Smooth muscle cell (in vitro differentiated cells): ENCODE results near the gene SLC4A9. TPM values are rescaled to one million over a fixed set of nuclear protein-coding genes. Genes with fewer than 3 reads are reported as not detected.
A peak's percentile ranks its signal among the peaks of the same experiment; 100 is the strongest.

ENCODE experiments used
- DNase-seq: peaks from one replicate; lab custom pipeline; 2025; ENCODE audit not compliant: unreplicated experiment; lab: John Stamatoyannopoulos, UW
- H2AFZ ChIP-seq: fragments of 200-600 bp; sonication (generic); 2 replicates; pipeline ENCODE4 v1.6.0; 2016; ENCODE audit warnings: antibody characterized with exemption, low read depth, mild to moderate bottlenecking
- H3F3A ChIP-seq: fragments of 200-600 bp; sonication (generic); 2 replicates; pipeline ENCODE4 v1.6.0; 2017; ENCODE audit warnings: antibody characterized with exemption, low read depth
- H3K27ac ChIP-seq: fragments of 200-600 bp; sonication (generic); 2 replicates; pipeline ENCODE4 v1.5.1; 2016; ENCODE audit warnings: low read depth, mild to moderate bottlenecking
- H3K27me3 ChIP-seq: fragments of 200-600 bp; sonication (generic); 2 replicates; pipeline ENCODE4 v1.6.1; 2016; ENCODE audit warnings: low read depth, mild to moderate bottlenecking
- H3K36me3 ChIP-seq: fragments of 200-600 bp; sonication (generic); 2 replicates; pipeline ENCODE4 v1.5.1; 2016; ENCODE audit warnings: low read depth
- H3K4me1 ChIP-seq: fragments of 200-600 bp; sonication (generic); 2 replicates; pipeline ENCODE4 v1.5.1; 2016; ENCODE audit warnings: low read depth
- H3K4me2 ChIP-seq: fragments of 200-600 bp; sonication (generic); 2 replicates; pipeline ENCODE4 v1.6.0; 2016; ENCODE audit warnings: mild to moderate bottlenecking
- H3K4me3 ChIP-seq: fragments of 200-600 bp; sonication (generic); 2 replicates; pipeline ENCODE4 v1.5.1; 2016; ENCODE audit warnings: mild to moderate bottlenecking
- H3K79me2 ChIP-seq: fragments of 200-600 bp; sonication (generic); 2 replicates; pipeline ENCODE4 v1.6.0; 2016; ENCODE audit warnings: low read depth, mild to moderate bottlenecking
- H3K9ac ChIP-seq: fragments of 200-600 bp; sonication (generic); 2 replicates; pipeline ENCODE4 v1.6.0; 2016; ENCODE audit warnings: low read depth
- H3K9me3 ChIP-seq: fragments of 200-600 bp; sonication (generic); replicated peaks from 2 replicates; pipeline ENCODE4 v1.5.1; 2016; ENCODE audit warnings: low read depth
- H4K20me1 ChIP-seq: fragments of 200-600 bp; sonication (generic); 2 replicates; pipeline ENCODE4 v1.6.0; 2016; ENCODE audit warnings: low read depth
- CTCF ChIP-seq: fragments of 200-600 bp; sonication (generic); IDR thresholded peaks from 2 replicates; pipeline ENCODE4 v1.5.1; 2017; ENCODE audit warnings: borderline replicate concordance, mild to moderate bottlenecking, antibody characterized with exemption; ENCODE audit not compliant: insufficient read depth, poor library complexity, severe bottlenecking
- WGBS: methylation state at CpG from one replicate; pipeline ENCODE4 v1.1.7; 2016; ENCODE audit warnings: low lambda C conversion rate; 5-methylcytosine and 5-hydroxymethylcytosine counted together
- polyA plus RNA-seq: library from polyadenylated mRNA; unstranded; fragments of >200 nt; fragmentation: Nextera tagmentation; extraction: Ambion mirVana; gene quantifications from 2 replicates; pipeline ENCODE4 v1.2.1, GENCODE V29; 2016
- total RNA-seq: library from RNA; depleted of rRNA; stranded (reverse); fragments of >200 nt; gene quantifications from 2 replicates; pipeline ENCODE4 v1.2.3, GENCODE V29; 2014

Gene SLC4A9
- total and polyA plus RNA-seq, 2 experiments from 2014 or later = not detected

GRCh38 chr5:140336388-140336787, 23.6 kb upstream of the SLC4A9 start:
- H3K4me1 ChIP-seq = no peaks in the 10 kb centered on the region
- H3K27ac ChIP-seq = no peak overlapping the region
- H2AFZ ChIP-seq = no peak overlapping the region
- peaks cover 17% of the 10 kb centered on the region for H3K79me2 ChIP-seq
- H3K36me3 ChIP-seq = peaks cover 28% of the 10 kb centered on the region
- H3K27me3 ChIP-seq = no peaks in the 10 kb centered on the region
- no peak for TF ChIP-seq CTCF
- H4K20me1 ChIP-seq = peaks cover 16% of the 10 kb centered on the region
- DNase-seq = no peak
- H3K4me2 ChIP-seq = no peak overlapping the region
- peaks cover 6% of the 10 kb centered on the region for H3F3A ChIP-seq
- no peak overlapping the region for H3K4me3 ChIP-seq
- no peak overlapping the region for H3K9ac ChIP-seq
- H3K9me3 ChIP-seq = no peaks in the 10 kb centered on the region
- 93% methylated on average over 5 of the region's 5 CpGs for WGBS

- Histone ChIP-seq H3K27ac (peak overlapping the region; percentile 52), H3K36me3 (peaks cover 21% of the 10 kb centered on the region), H3K27me3 (no peaks in the 10 kb centered on the region), H3K4me1 (no peaks in the 10 kb centered on the region), H3F3A (peaks cover 6% of the 10 kb centered on the region), H4K20me1 (peaks cover 27% of the 10 kb centered on the region), H3K4me3 (no peak overlapping the region), H3K4me2 (no peak overlapping the region), H3K9me3 (no peaks in the 10 kb centered on the region), H3K9ac (no peak overlapping the region), H2AFZ (no peak overlapping the region), H3K79me2 (peaks cover 22% of the 10 kb centered on the region)
- no peak for DNase-seq
- 86% methylated on average over 1 of the region's 1 CpG for WGBS
- TF ChIP-seq CTCF = no peak
Observed at GRCh38 chr5:140337880-140338279, 22.1 kb upstream of the SLC4A9 start.

DNA sequence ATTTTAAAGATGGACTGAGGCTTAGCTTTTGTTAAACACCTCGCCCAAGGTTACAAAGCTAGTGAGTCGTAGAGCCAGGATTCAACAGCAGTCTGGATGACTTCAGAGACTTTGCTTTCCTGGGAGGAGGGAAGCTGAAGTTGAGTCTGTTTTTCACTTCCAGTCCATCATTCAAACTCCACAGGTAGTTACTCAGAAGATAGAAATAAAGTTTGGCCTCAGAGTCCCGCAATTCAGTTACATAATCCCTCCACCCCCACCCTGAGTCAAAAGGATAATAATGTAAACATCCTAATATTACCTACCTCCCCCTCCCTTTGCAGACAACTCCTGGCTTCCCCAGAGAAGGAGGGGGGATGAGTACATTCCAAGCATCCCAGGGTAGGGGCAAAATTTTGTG, 21.7 kb upstream of the SLC4A9 start:
- Histone ChIP-seq H3K4me2 (no peak overlapping the region), H3K79me2 (peaks cover 26% of the 10 kb centered on the region)
- no peak for DNase-seq

More for the DNA sequence above, 21.7 kb upstream of the SLC4A9 start:
- Histone ChIP-seq H3K27me3 (no peaks in the 10 kb centered on the region), H3K9ac (no peak overlapping the region), H2AFZ (no peak overlapping the region), H3K4me1 (no peaks in the 10 kb centered on the region), H3K9me3 (no peaks in the 10 kb centered on the region), H4K20me1 (peaks cover 32% of the 10 kb centered on the region), H3F3A (peaks cover 6% of the 10 kb centered on the region), H3K27ac (peak overlapping the region; percentile 52), H3K36me3 (peaks cover 17% of the 10 kb centered on the region), H3K4me3 (no peak overlapping the region)
- no peak for TF ChIP-seq CTCF
- 52% methylated on average over 3 of the region's 3 CpGs for WGBS
